Measurements from ENCODE around the gene TOB1.

DNA sequence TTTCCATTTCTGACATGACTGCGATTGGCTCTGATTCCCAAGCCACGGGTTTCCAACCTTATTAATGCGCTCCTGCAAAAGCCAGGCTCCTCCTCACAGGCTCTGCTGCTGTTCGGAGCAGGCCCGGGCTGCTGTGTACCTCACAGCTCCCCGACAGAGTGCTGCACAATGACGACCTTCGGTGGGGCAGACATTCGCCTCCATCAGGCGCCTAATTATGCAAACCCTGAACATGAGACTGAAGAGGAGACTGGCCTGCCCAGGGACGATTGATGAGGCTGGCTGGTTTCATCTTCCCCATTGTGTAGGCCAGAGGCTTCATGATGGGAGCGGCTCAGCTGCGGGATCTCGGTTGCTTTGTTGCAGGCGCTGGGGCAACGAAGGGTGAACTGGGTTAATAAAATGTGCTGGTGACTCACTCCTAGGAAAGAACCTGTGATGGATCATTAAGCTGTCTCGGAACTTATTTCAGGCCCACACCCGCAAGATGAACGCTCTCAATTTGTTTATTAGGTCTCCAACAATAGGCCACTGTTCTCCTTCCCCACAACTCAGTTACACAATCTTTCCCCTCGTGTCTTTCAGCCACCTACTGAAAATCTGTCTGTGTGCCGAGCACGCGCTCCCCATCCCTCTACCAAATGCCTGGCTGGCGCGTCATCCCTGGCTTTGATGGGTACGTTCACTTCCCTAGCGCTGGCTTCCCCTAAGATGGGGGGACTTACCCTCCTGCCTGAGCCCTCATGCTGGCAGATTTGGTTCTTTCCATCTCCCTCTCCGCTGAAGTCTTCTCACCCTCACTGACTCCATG, 27.2 kb upstream of the TOB1 start:
- TF ChIP-seq EZH2 (IDR thresholded peaks at IDR 0.05; ENCODE audit: low read depth) = no peak
- TF ChIP-seq, protein P1, sequence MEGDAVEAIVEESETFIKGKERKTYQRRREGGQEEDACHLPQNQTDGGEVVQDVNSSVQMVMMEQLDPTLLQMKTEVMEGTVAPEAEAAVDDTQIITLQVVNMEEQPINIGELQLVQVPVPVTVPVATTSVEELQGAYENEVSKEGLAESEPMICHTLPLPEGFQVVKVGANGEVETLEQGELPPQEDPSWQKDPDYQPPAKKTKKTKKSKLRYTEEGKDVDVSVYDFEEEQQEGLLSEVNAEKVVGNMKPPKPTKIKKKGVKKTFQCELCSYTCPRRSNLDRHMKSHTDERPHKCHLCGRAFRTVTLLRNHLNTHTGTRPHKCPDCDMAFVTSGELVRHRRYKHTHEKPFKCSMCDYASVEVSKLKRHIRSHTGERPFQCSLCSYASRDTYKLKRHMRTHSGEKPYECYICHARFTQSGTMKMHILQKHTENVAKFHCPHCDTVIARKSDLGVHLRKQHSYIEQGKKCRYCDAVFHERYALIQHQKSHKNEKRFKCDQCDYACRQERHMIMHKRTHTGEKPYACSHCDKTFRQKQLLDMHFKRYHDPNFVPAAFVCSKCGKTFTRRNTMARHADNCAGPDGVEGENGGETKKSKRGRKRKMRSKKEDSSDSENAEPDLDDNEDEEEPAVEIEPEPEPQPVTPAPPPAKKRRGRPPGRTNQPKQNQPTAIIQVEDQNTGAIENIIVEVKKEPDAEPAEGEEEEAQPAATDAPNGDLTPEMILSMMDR (conservative IDR thresholded peaks at IDR 0.05) = no peak

Measured in PC-9 (cell line).